Naive B cell (primary cell): Measurements from ENCODE around the gene RHOBTB3. TPM values are rescaled to one million over a fixed set of nuclear protein-coding genes. Genes with fewer than 3 reads are reported as not detected.

Source experiments
- ATAC-seq, 2 donors: fragments of 150-1000 bp; cut with Tn5 transposase; 2 replicates each; pipeline ENCODE4 v1.10.0; 2021; ENCODE audit warnings: low read depth in 2 of 2, mild to moderate bottlenecking in 2 of 2, moderate library complexity in 2 of 2
- DNase-seq: peaks from one replicate; pipeline ENCODE4 v3.0.0; 2022
- H3K27ac Mint-ChIP-seq, 6 donors: one replicate each; pipeline ENCODE4 v1.8.0; 2020 to 2022; ENCODE audit warnings: mild to moderate bottlenecking in 6 of 6, mixed read lengths in 6 of 6, moderate library complexity in 5 of 6, inconsistent platforms in 2 of 6
- H3K27me3 Mint-ChIP-seq, 3 donors: one replicate each; pipeline ENCODE4 v1.8.0; 2021 to 2022; ENCODE audit warnings: mixed read lengths in 3 of 3, mild to moderate bottlenecking in 1 of 3
- H3K36me3 Mint-ChIP-seq, 2 donors: one replicate each; pipeline ENCODE4 v1.8.0; 2020 to 2022; ENCODE audit warnings: mixed read lengths in 2 of 2, inconsistent platforms in 1 of 2, mild to moderate bottlenecking in 1 of 2
- H3K4me1 Mint-ChIP-seq, 3 donors: one replicate each; pipeline ENCODE4 v1.8.0; 2020 to 2022; ENCODE audit warnings: mixed read lengths in 3 of 3, inconsistent platforms in 1 of 3, mild to moderate bottlenecking in 1 of 3, moderate library complexity in 1 of 3
- H3K4me3 Mint-ChIP-seq, 8 donors: one replicate each; pipeline ENCODE4 v1.8.0; 2020 to 2022; ENCODE audit warnings: mild to moderate bottlenecking in 8 of 8, mixed read lengths in 8 of 8, moderate library complexity in 8 of 8, inconsistent platforms in 2 of 8
- H3K9me3 Mint-ChIP-seq, 7 donors: one replicate each; pipeline ENCODE4 v1.8.0; 2020 to 2022; ENCODE audit warnings: mixed read lengths in 7 of 7, mild to moderate bottlenecking in 5 of 7, inconsistent platforms in 2 of 7, moderate library complexity in 1 of 7
- polyA plus RNA-seq, 6 donors: library from polyadenylated mRNA; unstranded; fragments of 300-500 nt; fragmentation: Illumina TruSeq; gene quantifications; one replicate each; pipeline ENCODE4 v1.2.3, GENCODE V29; 2021; ENCODE audit warnings: low read depth in 6 of 6

Gene RHOBTB3
- polyA plus RNA-seq, 6 donors from 2014 or later: 1.5 to 2.1 (median 1.7) TPM; not detected in 3

DNA sequence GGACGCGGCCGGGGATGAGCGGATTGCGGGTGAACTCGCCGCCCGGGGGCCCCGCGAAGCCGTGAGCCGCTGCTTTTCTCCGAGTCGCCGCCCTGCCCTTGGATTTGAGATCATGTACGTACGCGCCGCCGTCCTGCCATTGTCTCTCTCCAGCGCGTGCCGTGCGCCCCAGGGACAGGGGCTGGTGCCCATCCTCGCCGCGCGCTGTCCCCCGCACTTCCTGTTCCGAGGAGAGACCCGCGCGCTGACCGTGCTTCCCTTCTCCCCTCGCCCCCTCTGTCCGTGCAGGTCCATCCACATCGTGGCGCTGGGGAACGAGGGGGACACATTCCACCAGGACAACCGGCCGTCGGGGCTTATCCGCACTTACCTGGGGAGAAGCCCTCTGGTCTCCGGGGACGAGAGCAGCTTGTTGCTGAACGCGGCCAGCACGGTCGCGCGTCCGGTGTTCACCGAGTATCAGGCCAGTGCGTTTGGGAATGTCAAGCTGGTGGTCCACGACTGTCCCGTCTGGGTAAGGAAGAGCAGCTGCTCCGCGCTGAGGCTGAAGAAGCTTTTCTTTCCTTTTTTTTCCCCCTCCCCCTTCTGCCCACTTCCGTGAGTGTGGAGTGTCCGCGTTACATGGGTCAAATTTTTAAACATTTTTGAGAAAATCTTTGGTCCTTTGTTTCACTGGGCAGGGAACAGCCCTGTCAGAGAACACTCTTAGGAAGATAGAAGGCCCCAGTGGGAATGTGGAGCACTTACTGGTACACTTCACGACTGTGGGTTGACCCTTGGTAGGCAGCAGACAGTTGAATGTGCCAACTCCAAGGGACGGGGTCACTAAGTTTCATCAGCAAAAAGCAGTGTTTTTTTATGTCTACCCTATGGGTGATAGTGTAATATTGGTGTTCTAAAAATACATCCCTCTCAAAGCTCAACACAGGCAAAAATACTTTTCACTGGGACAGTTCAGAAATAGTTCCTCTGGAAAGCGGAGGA is 727 bp downstream of the RHOBTB3 start:
- Mint-ChIP-seq H3K4me3 (peak overlapping the region; percentile 83 to 92 (median 90)), H3K9me3 (no peaks in the 10 kb centered on the region), H3K27ac (peak overlapping the region in 3 of 6 donors; percentile 30 to 83 (median 50)), H3K36me3 (no peaks in the 10 kb centered on the region), H3K4me1 (peaks cover 15 to 16% (median 16%) of the 10 kb centered on the region in 3 donors), H3K27me3 (peaks cover 13 to 31% (median 27%) of the 10 kb centered on the region in 3 donors)
- ATAC-seq (peak; percentile 5 to 51), DNase-seq (peak; percentile 20)

DNA sequence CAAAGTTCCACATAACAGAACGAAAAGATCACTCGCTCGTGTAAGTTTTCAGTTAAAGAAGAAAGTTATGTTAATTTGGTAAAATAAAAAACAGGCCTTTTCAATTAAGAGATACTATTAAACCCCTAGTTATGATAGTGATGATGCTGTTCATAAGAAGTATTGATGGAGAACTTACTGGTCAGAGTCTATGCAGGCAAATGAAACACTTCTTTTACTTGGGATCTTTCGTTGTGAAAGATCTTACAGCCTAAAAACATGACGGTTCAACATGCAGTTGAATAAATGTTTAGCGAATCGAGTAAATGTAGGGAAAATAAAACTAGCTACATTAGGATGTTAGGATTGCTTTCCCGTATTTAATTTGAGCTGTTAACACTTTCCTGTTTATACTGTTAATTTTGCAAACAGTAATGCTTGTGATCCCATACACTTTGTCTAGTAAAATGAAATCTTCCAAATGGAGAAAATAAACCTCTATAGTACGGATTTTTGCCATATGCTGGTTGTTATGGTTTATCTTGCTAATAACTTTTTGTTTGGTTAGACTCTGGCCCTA is 2.0 kb downstream of the RHOBTB3 start:
- Mint-ChIP-seq H3K4me1 (peaks cover 17 to 20% (median 19%) of the 10 kb centered on the region in 3 donors), H3K27ac (no peak overlapping the region), H3K4me3 (peak overlapping the region in 1 of 8 donors; percentile 90), H3K27me3 (peaks cover 13 to 31% (median 27%) of the 10 kb centered on the region in 3 donors), H3K36me3 (no peaks in the 10 kb centered on the region), H3K9me3 (no peaks in the 10 kb centered on the region)
- DNase-seq (no peak), ATAC-seq (no peak)

DNA sequence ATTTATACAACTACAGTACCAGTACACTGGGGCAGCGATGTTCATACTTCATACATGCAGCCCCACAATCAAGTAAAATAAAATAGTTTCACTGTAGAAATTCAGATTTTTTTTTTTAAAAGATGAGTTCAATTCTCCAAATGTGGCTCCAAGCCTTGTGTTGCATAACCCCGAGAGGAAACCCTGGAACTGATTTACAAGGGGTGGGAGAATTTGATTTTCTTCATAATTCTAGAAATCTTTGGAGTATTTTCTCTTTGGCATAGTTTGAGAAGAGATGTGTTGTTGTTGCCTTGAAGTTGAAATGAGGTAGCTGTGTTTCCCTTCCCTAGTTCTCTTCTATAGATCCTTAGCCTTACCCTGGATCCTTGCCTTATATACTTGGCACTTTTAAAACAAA is 3.1 kb downstream of the RHOBTB3 start:
- Mint-ChIP-seq H3K9me3 (no peaks in the 10 kb centered on the region), H3K4me3 (peak overlapping the region in 1 of 8 donors; percentile 32), H3K36me3 (no peaks in the 10 kb centered on the region), H3K27me3 (peaks cover 13 to 31% (median 27%) of the 10 kb centered on the region in 3 donors), H3K27ac (peak overlapping the region in 1 of 6 donors; percentile 45), H3K4me1 (peaks cover 22 to 25% (median 24%) of the 10 kb centered on the region in 3 donors)
- DNase-seq (no peak), ATAC-seq (no peak)

DNA sequence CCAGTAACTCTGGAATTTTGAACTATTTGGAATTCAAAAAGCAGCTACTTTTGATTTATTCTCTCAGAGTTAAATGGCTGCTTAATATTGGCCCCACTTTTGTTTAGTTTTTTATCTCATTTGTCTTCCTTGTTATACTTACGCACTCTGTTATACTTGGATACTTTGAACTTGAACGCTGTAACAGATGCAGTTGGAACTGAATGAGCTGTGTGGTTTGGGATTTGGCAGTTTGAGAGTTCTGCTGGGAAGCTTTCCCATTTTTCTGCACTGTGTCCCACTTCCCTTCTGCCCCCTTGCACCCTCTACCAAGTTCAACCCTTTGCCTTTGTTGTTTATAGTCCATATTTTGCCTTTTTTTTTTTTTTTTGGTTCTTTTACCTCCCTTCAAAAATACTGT is 3.8 kb downstream of the RHOBTB3 start:
- no peaks in the 10 kb centered on the region for H3K9me3 Mint-ChIP-seq
- DNase-seq: no peak
- no peaks in the 10 kb centered on the region for H3K36me3 Mint-ChIP-seq
- H3K27ac Mint-ChIP-seq: no peak overlapping the region
- H3K27me3 Mint-ChIP-seq: peaks cover 10 to 28% (median 27%) of the 10 kb centered on the region in 3 donors
- peaks cover 26 to 29% (median 29%) of the 10 kb centered on the region in 3 donors for H3K4me1 Mint-ChIP-seq
- H3K4me3 Mint-ChIP-seq: no peak overlapping the region
- ATAC-seq: no peak

DNA sequence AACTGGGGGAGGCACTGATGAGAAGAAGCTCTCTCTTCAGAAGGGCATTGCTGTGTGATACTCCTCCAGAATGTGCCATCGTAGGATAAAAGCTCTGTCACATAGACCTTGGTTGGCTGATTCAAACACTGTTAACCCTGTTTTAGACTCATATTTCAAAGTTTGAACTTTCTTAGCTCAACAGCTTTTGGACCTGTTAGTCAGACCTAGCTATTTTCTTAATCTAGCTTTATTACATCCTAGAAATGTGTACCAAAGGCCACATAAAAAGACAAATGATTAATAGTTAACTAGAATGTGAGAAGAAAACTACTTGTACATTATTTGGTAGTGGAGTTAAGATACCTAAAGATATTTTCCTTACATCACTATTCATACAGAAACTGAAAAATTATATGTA is 4.3 kb downstream of the RHOBTB3 start:
- H3K27me3 Mint-ChIP-seq: peaks cover 5 to 25% (median 23%) of the 10 kb centered on the region in 3 donors
- H3K4me1 Mint-ChIP-seq: peaks cover 26 to 31% (median 29%) of the 10 kb centered on the region in 3 donors
- no peak for DNase-seq
- peaks cover 0 to 3% (median 0%) of the 10 kb centered on the region in 7 donors for H3K9me3 Mint-ChIP-seq
- ATAC-seq: no peak
- no peak overlapping the region for H3K4me3 Mint-ChIP-seq
- no peaks in the 10 kb centered on the region for H3K36me3 Mint-ChIP-seq
- no peak overlapping the region for H3K27ac Mint-ChIP-seq

DNA sequence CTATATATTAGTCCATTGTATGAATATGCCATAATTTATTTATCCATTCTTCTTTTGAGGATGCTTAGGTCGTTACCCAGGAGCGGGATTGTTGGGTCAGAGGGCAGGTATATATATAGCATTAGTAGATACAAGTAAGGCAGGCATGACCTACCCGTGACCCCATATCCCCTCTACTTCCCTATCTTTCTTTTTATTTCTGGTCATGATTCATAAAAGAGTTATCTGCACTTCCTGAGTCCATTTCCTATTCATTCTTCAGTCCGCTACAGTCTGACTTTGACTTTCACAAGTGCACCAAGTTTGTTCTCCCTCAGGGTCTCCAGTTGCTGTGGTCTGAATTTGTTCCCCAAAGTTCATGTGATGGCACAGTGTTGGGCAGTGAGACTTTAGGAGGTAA is 6.9 kb downstream of the RHOBTB3 start:
- peaks cover 15 to 20% (median 17%) of the 10 kb centered on the region in 3 donors for H3K4me1 Mint-ChIP-seq
- H3K27ac Mint-ChIP-seq: no peak overlapping the region
- H3K36me3 Mint-ChIP-seq: no peaks in the 10 kb centered on the region
- DNase-seq (no peak), ATAC-seq (peak; percentile 28 to 32)
- H3K4me3 Mint-ChIP-seq: no peak overlapping the region
- H3K27me3 Mint-ChIP-seq: peaks cover 0 to 10% (median 9%) of the 10 kb centered on the region in 3 donors
- H3K9me3 Mint-ChIP-seq: peaks cover 0 to 3% (median 0%) of the 10 kb centered on the region in 7 donors

DNA sequence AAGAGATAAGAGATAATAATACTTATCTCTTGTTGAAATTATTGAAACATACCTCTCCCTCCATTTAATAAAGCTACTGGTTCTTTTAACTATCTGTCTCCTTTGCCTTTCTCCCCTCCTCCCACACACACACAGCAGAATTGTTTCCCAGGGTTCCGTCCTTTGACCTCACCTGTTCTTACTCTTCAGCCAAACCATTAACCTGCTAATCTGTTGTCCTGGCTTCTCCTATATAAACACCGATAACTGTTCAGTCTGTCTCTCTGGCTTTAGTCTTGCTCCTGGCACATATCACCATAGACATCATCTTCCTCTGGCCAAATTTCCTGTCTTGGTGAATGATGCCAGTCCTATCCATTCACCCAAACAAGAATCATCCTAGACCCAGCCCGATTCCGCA is 7.7 kb downstream of the RHOBTB3 start:
- DNase-seq: no peak
- H3K36me3 Mint-ChIP-seq: no peaks in the 10 kb centered on the region
- ATAC-seq: no peak
- peaks cover 0 to 3% (median 0%) of the 10 kb centered on the region in 7 donors for H3K9me3 Mint-ChIP-seq
- peaks cover 0 to 9% (median 9%) of the 10 kb centered on the region in 3 donors for H3K27me3 Mint-ChIP-seq
- no peak overlapping the region for H3K4me3 Mint-ChIP-seq
- peak overlapping the region in 1 of 6 donors; percentile 15 for H3K27ac Mint-ChIP-seq
- H3K4me1 Mint-ChIP-seq: peaks cover 15 to 20% (median 17%) of the 10 kb centered on the region in 3 donors

DNA sequence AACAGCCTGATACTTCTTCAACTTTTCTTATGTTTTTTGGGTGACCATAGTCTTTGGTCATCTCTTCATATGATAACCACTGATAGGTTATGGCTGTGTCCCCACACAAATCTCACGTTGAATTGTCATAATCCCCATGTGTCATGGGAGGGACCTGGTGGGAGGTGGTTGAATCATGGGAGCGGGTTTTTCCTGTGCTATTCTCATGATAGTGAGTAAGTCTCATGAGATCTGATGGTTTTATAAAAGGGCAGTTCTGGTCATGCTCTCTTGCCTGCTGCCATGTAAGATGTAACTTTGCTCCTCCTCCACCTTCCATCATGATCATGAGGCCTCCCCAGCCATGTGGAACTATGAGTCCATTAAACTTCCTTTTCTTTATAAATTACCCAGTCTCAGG is 8.7 kb downstream of the RHOBTB3 start:
- Mint-ChIP-seq H3K27me3 (peaks cover 0 to 5% (median 2%) of the 10 kb centered on the region in 3 donors), H3K27ac (peak overlapping the region in 3 of 6 donors; percentile 4 to 50 (median 22)), H3K4me3 (peak overlapping the region in 1 of 8 donors; percentile 17), H3K9me3 (peaks cover 0 to 3% (median 0%) of the 10 kb centered on the region in 7 donors), H3K4me1 (peaks cover 15 to 20% (median 17%) of the 10 kb centered on the region in 3 donors), H3K36me3 (no peaks in the 10 kb centered on the region)
- ATAC-seq: peak in 1 of 2 donors; percentile 14
- no peak for DNase-seq

DNA sequence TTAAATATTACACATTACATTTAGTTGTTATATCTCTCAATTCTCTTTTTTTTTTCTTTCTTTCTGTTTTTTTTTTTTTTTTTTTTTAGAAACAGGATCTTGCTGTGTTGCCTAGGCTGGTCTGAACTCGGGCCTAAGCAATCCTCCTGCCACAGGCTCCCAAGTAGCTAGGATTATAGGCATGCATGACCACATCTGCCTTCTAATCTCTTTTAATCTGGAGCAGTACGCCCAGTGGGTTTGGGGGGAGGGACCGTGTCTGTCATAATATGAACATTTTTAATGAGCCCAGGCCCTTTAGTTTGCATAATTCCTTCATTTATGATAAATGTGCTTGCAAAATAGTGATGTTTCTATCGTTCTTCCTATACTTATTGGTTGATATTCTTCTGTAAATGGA is 10.3 kb downstream of the RHOBTB3 start:
- no peaks in the 10 kb centered on the region for H3K36me3 Mint-ChIP-seq
- H3K9me3 Mint-ChIP-seq: peaks cover 0 to 3% (median 0%) of the 10 kb centered on the region in 7 donors
- H3K27ac Mint-ChIP-seq: no peak overlapping the region
- ATAC-seq: no peak
- peaks cover 15 to 20% (median 17%) of the 10 kb centered on the region in 3 donors for H3K4me1 Mint-ChIP-seq
- DNase-seq: no peak
- H3K4me3 Mint-ChIP-seq: no peak overlapping the region
- no peaks in the 10 kb centered on the region for H3K27me3 Mint-ChIP-seq

DNA sequence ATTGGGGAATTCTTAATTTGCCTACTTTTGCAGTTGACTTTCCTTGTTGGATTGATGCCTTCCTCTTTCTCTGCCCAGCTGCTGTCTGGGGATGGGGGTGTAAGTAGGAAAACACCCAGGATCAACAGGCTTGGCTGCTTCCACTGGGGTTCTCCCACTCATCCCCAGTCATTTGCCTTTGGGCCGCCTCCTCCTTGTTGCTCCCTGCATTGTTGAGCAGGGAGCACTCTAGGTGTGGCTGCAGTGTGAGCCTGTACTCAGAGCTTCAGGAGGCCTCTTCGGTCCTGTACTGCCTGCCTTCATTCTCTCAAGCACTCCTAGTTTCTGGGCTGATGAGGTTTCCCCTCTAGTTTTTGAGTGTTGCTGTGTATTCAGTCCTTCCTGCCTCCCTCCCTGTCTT is 12.1 kb downstream of the RHOBTB3 start:
- no peaks in the 10 kb centered on the region for H3K27me3 Mint-ChIP-seq
- ATAC-seq: no peak
- H3K36me3 Mint-ChIP-seq: no peaks in the 10 kb centered on the region
- no peak for DNase-seq
- H3K27ac Mint-ChIP-seq: no peak overlapping the region
- H3K4me3 Mint-ChIP-seq: no peak overlapping the region
- peaks cover 10 to 15% (median 13%) of the 10 kb centered on the region in 3 donors for H3K4me1 Mint-ChIP-seq
- H3K9me3 Mint-ChIP-seq: peaks cover 0 to 3% (median 0%) of the 10 kb centered on the region in 7 donors

DNA sequence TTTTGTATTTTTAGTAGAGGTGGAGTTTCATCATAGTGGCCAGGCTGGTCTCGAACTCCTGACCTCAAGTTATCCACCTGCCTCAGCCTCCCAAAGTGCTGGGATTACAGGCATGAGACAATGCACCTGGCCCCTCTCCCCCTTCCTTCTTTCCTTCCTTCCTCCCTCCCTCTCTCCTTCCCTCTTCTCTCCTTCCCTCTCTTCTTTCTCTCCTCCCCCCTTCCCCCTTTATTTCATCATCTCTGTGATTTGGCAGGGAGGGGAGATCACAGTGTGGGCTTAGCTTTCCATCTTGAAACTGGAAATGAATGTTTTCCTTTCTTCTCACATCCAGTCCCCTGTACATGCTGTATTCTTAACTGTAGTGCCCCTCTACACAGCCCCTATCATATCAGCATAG is 12.7 kb downstream of the RHOBTB3 start:
- no peak for ATAC-seq
- peaks cover 8 to 10% (median 10%) of the 10 kb centered on the region in 3 donors for H3K4me1 Mint-ChIP-seq

DNA sequence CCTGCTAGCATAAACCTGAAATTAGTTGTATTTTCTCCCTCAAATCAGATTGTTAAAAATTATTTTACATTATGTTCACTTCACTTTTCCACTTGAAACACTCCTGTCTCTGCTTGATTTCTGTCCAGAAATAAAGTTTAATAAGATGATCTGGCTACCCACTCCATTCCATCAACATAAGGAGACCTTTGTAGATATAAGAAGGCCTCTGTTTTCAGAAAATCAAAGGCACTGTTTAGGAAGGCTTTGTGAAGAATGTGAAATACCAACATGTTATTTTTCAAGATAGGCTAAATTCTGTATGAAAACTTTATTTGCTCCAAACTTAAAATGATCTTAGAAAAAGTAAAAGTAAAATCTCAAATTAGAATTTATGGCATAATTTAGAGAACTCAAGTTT is 15.1 kb downstream of the RHOBTB3 start:
- ATAC-seq (no peak), DNase-seq (no peak)
- Mint-ChIP-seq H3K27me3 (no peaks in the 10 kb centered on the region), H3K27ac (no peak overlapping the region), H3K4me1 (no peaks in the 10 kb centered on the region), H3K4me3 (no peak overlapping the region), H3K36me3 (no peaks in the 10 kb centered on the region), H3K9me3 (no peaks in the 10 kb centered on the region)

More for the DNA sequence above, 12.7 kb downstream of the RHOBTB3 start:
- no peak for DNase-seq
- H3K4me3 Mint-ChIP-seq: no peak overlapping the region
- H3K9me3 Mint-ChIP-seq: peaks cover 0 to 3% (median 0%) of the 10 kb centered on the region in 7 donors
- no peaks in the 10 kb centered on the region for H3K36me3 Mint-ChIP-seq
- H3K27me3 Mint-ChIP-seq: no peaks in the 10 kb centered on the region
- H3K27ac Mint-ChIP-seq: no peak overlapping the region
